H1 (cell line): ENCODE data around the gene PPIH. TPM values are rescaled to one million over a fixed set of nuclear protein-coding genes. Genes with fewer than 3 reads are reported as not detected.

Experiments
- CTCF ChIA-PET: fragments of 300-600 bp; sonication (Branson Sonifier 250); formaldehyde crosslinking; loops from one replicate; lab custom pipeline; 2021; ENCODE audit not compliant: partially characterized antibody; lab: Charles Lee
- POLR2A ChIA-PET: fragments of 300-600 bp; sonication (Branson Sonifier 250); formaldehyde crosslinking; loops from one replicate; lab custom pipeline; 2021; ENCODE audit warnings: inconsistent platforms; ENCODE audit not compliant: partially characterized antibody; lab: Charles Lee
- DNase-seq, 2 experiments: peaks; one replicate each; pipeline versions ENCODE4 v3.0.0 to v3.0.0-alpha.2; 2010 to 2022; ENCODE audit warnings: low spot score in 2 of 2, low read depth in 1 of 2, mixed read lengths in 1 of 2
- FAIRE-seq: peaks from 2 replicates; lab custom pipeline; 2011; peaks lifted over from hg19 to GRCh38; lab: Jason Lieb, UNC
- H2AFZ ChIP-seq: 2 replicates; pipeline ENCODE4 v1.8.1; 2012; ENCODE audit warnings: low read length, inconsistent platforms
- H2AK5ac ChIP-seq: 2 replicates; pipeline ENCODE4 v1.6.1; 2013; ENCODE audit warnings: low read depth, low read length
- H2BK120ac ChIP-seq: replicated peaks from 2 replicates; pipeline ENCODE3; 2013; ENCODE audit warnings: low read depth, low read length, inconsistent platforms
- H2BK12ac ChIP-seq: 2 replicates; pipeline ENCODE4 v1.6.1; 2013; ENCODE audit warnings: low read depth, low read length
- H2BK15ac ChIP-seq: 2 replicates; pipeline ENCODE4 v1.6.1; 2013; ENCODE audit warnings: low read length
- H2BK20ac ChIP-seq: 2 replicates; pipeline ENCODE4 v1.6.1; 2013; ENCODE audit warnings: low read length
- H2BK5ac ChIP-seq: 2 replicates; pipeline ENCODE4 v1.6.1; 2013; ENCODE audit warnings: low read depth, low read length
- H3K14ac ChIP-seq: 2 replicates; pipeline ENCODE4 v1.6.1; 2013; ENCODE audit warnings: inconsistent platforms; ENCODE audit not compliant: insufficient read length
- H3K18ac ChIP-seq: 2 replicates; pipeline ENCODE4 v1.6.1; 2013; ENCODE audit warnings: low read length; ENCODE audit errors: extremely low read depth
- H3K23ac ChIP-seq: 2 replicates; pipeline ENCODE4 v1.6.1; 2013; ENCODE audit warnings: inconsistent platforms; ENCODE audit not compliant: insufficient read length
- H3K23me2 ChIP-seq: 2 replicates; pipeline ENCODE4 v1.6.1; 2013; ENCODE audit warnings: low read depth, low read length
- H3K27ac ChIP-seq: 2 replicates; pipeline ENCODE4 v1.6.1; 2011; ENCODE audit warnings: low read depth, low read length, inconsistent platforms
- H3K27me3 ChIP-seq, 4 experiments: replicated peaks in 1 of 4; 1 replicate in 1 of 4; 2 replicates in 3 of 4; pipeline versions ENCODE4 v1.6.1 to v1.8.1; 2011 to 2013; ENCODE audit warnings: low read length in 3 of 4, mild to moderate bottlenecking in 3 of 4, inconsistent platforms in 2 of 4, mixed read lengths in 2 of 4, moderate library complexity in 1 of 4; ENCODE audit not compliant: control insufficient read depth in 3 of 4, insufficient read depth in 3 of 4; ENCODE audit errors: extremely low read depth in 1 of 4
- H3K36me3 ChIP-seq, 4 experiments: 2 replicates each; pipeline versions ENCODE4 v1.6.1 to v1.8.1; 2011 to 2013; ENCODE audit warnings: mild to moderate bottlenecking in 4 of 4, low read length in 3 of 4, moderate library complexity in 2 of 4, control low read depth in 1 of 4, inconsistent platforms in 1 of 4; ENCODE audit not compliant: insufficient read depth in 4 of 4, control insufficient read depth in 2 of 4
- H3K4ac ChIP-seq: replicated peaks from 2 replicates; pipeline ENCODE3; 2013; ENCODE audit warnings: low read length, low read depth, mixed read lengths, inconsistent platforms; ENCODE audit not compliant: insufficient read length
- H3K4me1 ChIP-seq, 4 experiments: replicated peaks in 1 of 4; 1 replicate in 1 of 4; 2 replicates in 3 of 4; pipeline versions ENCODE4 v1.6.1 to v1.8.1; 2011 to 2013; ENCODE audit warnings: low read length in 3 of 4, inconsistent platforms in 2 of 4, mixed read lengths in 1 of 4; ENCODE audit not compliant: insufficient read depth in 4 of 4, control insufficient read depth in 3 of 4
- H3K4me2 ChIP-seq, 2 experiments: 2 replicates each; pipeline versions ENCODE4 v1.6.1 to v1.8.1; 2011 to 2013; ENCODE audit warnings: low read depth in 2 of 2, low read length in 2 of 2, control low read depth in 1 of 2, inconsistent platforms in 1 of 2, mild to moderate bottlenecking in 1 of 2; ENCODE audit not compliant: insufficient read depth in 1 of 2
- H3K4me3 ChIP-seq, 4 experiments: fragments of 200-600, 300-600 bp in 1 of 4; sonication (generic), shearing (Covaris generic), sonication (Bioruptor Twin) in 1 of 4; 2 replicates each; pipeline versions ENCODE4 v1.5.1 to v1.8.1; 2011 to 2016; ENCODE audit warnings: low read length in 4 of 4, low read depth in 3 of 4, control low read depth in 2 of 4, inconsistent platforms in 2 of 4, mild to moderate bottlenecking in 2 of 4, mixed read lengths in 1 of 4, moderate library complexity in 1 of 4; ENCODE audit not compliant: insufficient read depth in 2 of 4; ENCODE audit errors: extremely low read depth in 1 of 4
- H3K56ac ChIP-seq: replicated peaks from 2 replicates; pipeline ENCODE3; 2013; ENCODE audit warnings: low read depth, mild to moderate bottlenecking, mixed read lengths, low read length, inconsistent platforms; ENCODE audit not compliant: insufficient read length
- H3K79me1 ChIP-seq: 2 replicates; pipeline ENCODE4 v1.6.1; 2013; ENCODE audit warnings: low read depth, low read length, control low read depth
- H3K79me2 ChIP-seq, 2 experiments: 2 replicates each; pipeline versions ENCODE4 v1.6.1 to v1.8.1; 2012 to 2013; ENCODE audit warnings: low read length in 2 of 2, mild to moderate bottlenecking in 2 of 2, inconsistent platforms in 1 of 2; ENCODE audit not compliant: insufficient read depth in 2 of 2, control insufficient read depth in 1 of 2
- H3K9ac ChIP-seq, 4 experiments: replicated peaks in 1 of 4; 1 replicate in 1 of 4; 2 replicates in 3 of 4; pipeline versions ENCODE4 v1.6.1 to v1.8.1; 2011 to 2013; ENCODE audit warnings: low read depth in 3 of 4, low read length in 3 of 4, control low read depth in 2 of 4, mild to moderate bottlenecking in 2 of 4, moderate library complexity in 2 of 4, inconsistent platforms in 1 of 4; ENCODE audit errors: extremely low read depth in 1 of 4
- H3K9me3 ChIP-seq, 2 experiments: 2 replicates each; pipeline versions ENCODE4 v1.6.1 to v1.8.1; 2012 to 2013; ENCODE audit warnings: mild to moderate bottlenecking in 2 of 2, moderate library complexity in 2 of 2, control low read depth in 1 of 2, inconsistent platforms in 1 of 2, low read depth in 1 of 2, low read length in 1 of 2, mixed read lengths in 1 of 2; ENCODE audit not compliant: insufficient read depth in 2 of 2
- H4K20me1 ChIP-seq, 2 experiments: replicated peaks in 1 of 2; 2 replicates each; pipeline versions ENCODE3 to v1.8.1; 2011 to 2013; ENCODE audit warnings: inconsistent platforms in 2 of 2, low read length in 2 of 2, mild to moderate bottlenecking in 1 of 2; ENCODE audit not compliant: insufficient read depth in 2 of 2, control insufficient read depth in 1 of 2
- H4K5ac ChIP-seq: 2 replicates; pipeline ENCODE4 v1.6.1; 2013; ENCODE audit warnings: low read length, low read depth, mixed read lengths, inconsistent platforms; ENCODE audit not compliant: insufficient read length
- H4K8ac ChIP-seq: 2 replicates; pipeline ENCODE4 v1.8.0; 2013; ENCODE audit warnings: mild to moderate bottlenecking, moderate library complexity, low read length, inconsistent platforms; ENCODE audit not compliant: insufficient read depth; ENCODE audit errors: extremely low read depth
- H4K91ac ChIP-seq: replicated peaks from 2 replicates; pipeline ENCODE3; 2013; ENCODE audit warnings: low read length, mixed read lengths, inconsistent platforms; ENCODE audit not compliant: insufficient read length
- BRCA1 ChIP-seq: IDR thresholded peaks from 2 replicates; pipeline ENCODE4 v1.6.1; 2012; ENCODE audit warnings: low read depth, low read length, improper control_type of control experiment
- CHD1 ChIP-seq: IDR thresholded peaks from 2 replicates; pipeline ENCODE4 v1.6.1; 2012; ENCODE audit warnings: low read depth, low read length, improper control_type of control experiment
- MAFK ChIP-seq: IDR thresholded peaks from 2 replicates; pipeline ENCODE4 v1.6.1; 2012; ENCODE audit warnings: low read depth, mild to moderate bottlenecking, improper control_type of control experiment, low read length
- MAX ChIP-seq: IDR thresholded peaks from 2 replicates; pipeline ENCODE4 v1.6.1; 2012; ENCODE audit warnings: inconsistent platforms
- POLR2A ChIP-seq, 2 experiments: IDR thresholded peaks; 1 replicate in 1 of 2; 2 replicates in 1 of 2; pipeline ENCODE4 v1.6.1; 2011; ENCODE audit warnings: low read depth in 2 of 2, low read length in 2 of 2, mild to moderate bottlenecking in 2 of 2; ENCODE audit errors: control extremely low read depth in 1 of 2
- SAP30 ChIP-seq: fragments of 300-600 bp; sonication (generic); IDR thresholded peaks from 2 replicates; pipeline ENCODE4 v1.7.1; 2012; ENCODE audit warnings: low read length, moderate library complexity, mild to moderate bottlenecking, inconsistent platforms; ENCODE audit not compliant: insufficient read depth, insufficient replicate concordance
- SIX5 ChIP-seq: IDR thresholded peaks from 2 replicates; pipeline ENCODE4 v1.6.1; 2011; ENCODE audit warnings: mild to moderate bottlenecking, low read depth, low read length
- TBP ChIP-seq: IDR thresholded peaks from 2 replicates; pipeline ENCODE4 v1.6.1; 2011; ENCODE audit warnings: low read depth, low read length, improper control_type of control experiment
- YY1 ChIP-seq: IDR thresholded peaks from 2 replicates; pipeline ENCODE4 v1.6.1; 2011; ENCODE audit warnings: low read depth, mild to moderate bottlenecking, low read length
- WGBS, 2 experiments: shearing (Covaris generic) in 1 of 2; methylation state at CpG; one replicate each; pipeline versions ENCODE4 v1.1.6 to v1.1.7; 2013 to 2015; ENCODE audit warnings: low lambda C conversion rate in 2 of 2, mixed read lengths in 2 of 2, inconsistent platforms in 1 of 2, low coverage in 1 of 2, missing lambda C conversion rate in 1 of 2; ENCODE audit not compliant: insufficient replicate concordance in 2 of 2, insufficient coverage in 1 of 2, insufficient read length in 1 of 2; ENCODE audit errors: extremely low coverage in 1 of 2, missing lambda C conversion rate in 1 of 2; 5-methylcytosine and 5-hydroxymethylcytosine counted together
- polyA plus RNA-seq, 7 experiments: library from polyadenylated mRNA; depleted of rRNA in 3 of 7; stranded (reverse) in 5 of 7; unstranded in 2 of 7; fragments of >200 nt in 5 of 7; fragments of 200-250 nt in 2 of 7; gene quantifications; 1 replicate in 5 of 7; 2 replicates in 1 of 7; 4 replicates in 1 of 7; pipeline versions ENCODE4 v1.2.1 to v1.2.3, GENCODE V29; 2011 to 2013; ENCODE audit warnings: missing spikeins in 2 of 7, mixed read lengths in 2 of 7
- total RNA-seq: library from RNA; stranded (reverse); fragmentation: NEBNext Ultra II Directional; extraction: Animal tissue kit (Norgen Biotek cat#: 25700); gene quantifications from 2 replicates; pipeline ENCODE4 v1.2.1, GENCODE V29; 2021
- TF ChIP-seq, protein P1 (sequence below): IDR thresholded peaks from 2 replicates; pipeline ENCODE4 v1.6.1; 2011; ENCODE audit warnings: low read depth, mild to moderate bottlenecking, low read length; ENCODE audit not compliant: insufficient read depth

PPIH gene
- total and polyA plus RNA-seq, 2 of the 8 experiments (the other 6 are each of a cell fraction or from before 2014, with no cell fraction given), result 78.1 to 91.5 TPM

- H4K20me1 ChIP-seq, result peaks cover 17 to 21% of the 10 kb centered on the region in 2 experiments
- H4K91ac ChIP-seq, result peak overlapping the region; percentile 5
- no peak overlapping the region for H3K23ac ChIP-seq
- H3K18ac ChIP-seq, result peak overlapping the region; percentile 66; the same call in 1 of the 2 replicates
- no peak overlapping the region for H2BK15ac ChIP-seq
- H2AK5ac ChIP-seq, result peak overlapping the region; percentile 25; the same call in 1 of the 2 replicates
- H3K4ac ChIP-seq, result peak overlapping the region; percentile 17
- FAIRE-seq (no peak), DNase-seq (no peak)
- ChIA-PET CTCF (interaction anchor here (0.6 kb wide), 2 partner anchors 12 to 538 kb away, joined by 4 to 5 read pairs; no protein-coding TSS in a partner anchor), POLR2A (interaction anchor here (0.7 to 7.3 kb wide), 10 partner anchors 10 to 256 kb away, joined by 3 to 94 read pairs (median 20); partner anchors contain the start of gene CLDN19)
- peaks cover 2 to 8% (median 4%) of the 10 kb centered on the region in 4 experiments; a peak in 5 of 7 replicates for H3K4me1 ChIP-seq
- no peak overlapping the region for H2BK12ac ChIP-seq
- H3K79me1 ChIP-seq, result no peaks in the 10 kb centered on the region; the same call in 1 of the 2 replicates
- H2BK120ac ChIP-seq, result no peak overlapping the region
- peaks cover 16% of the 10 kb centered on the region for H3K23me2 ChIP-seq
- no peaks in the 10 kb centered on the region for H3K27me3 ChIP-seq
- peak overlapping the region; percentile 83 to 97 (median 92) for H3K4me3 ChIP-seq
- no peaks in the 10 kb centered on the region for H3K9me3 ChIP-seq
- no peak overlapping the region for H3K14ac ChIP-seq
- H3K27ac ChIP-seq, result peak overlapping the region; percentile 89; the same call in 1 of the 2 replicates
- WGBS, 2 experiments, result 13% methylated on average over 18 of the region's 18 CpGs; no CpG with 5 or more reads in 1 of the 2 experiments
- H3K9ac ChIP-seq, result peak overlapping the region; percentile 90 to 96 (median 92)
- H3K36me3 ChIP-seq, result peaks cover 0 to 28% (median 4%) of the 10 kb centered on the region in 4 experiments; a peak in 6 of 8 replicates
- H2BK5ac ChIP-seq, result peak overlapping the region; percentile 86
- H3K79me2 ChIP-seq, result peaks cover 30 to 53% of the 10 kb centered on the region in 2 experiments
- H4K8ac ChIP-seq, result no peak overlapping the region
- H4K5ac ChIP-seq, result peak overlapping the region; percentile 12
- no peak overlapping the region for H2BK20ac ChIP-seq
- peak overlapping the region; percentile 84 to 100 for H3K4me2 ChIP-seq
- H2AFZ ChIP-seq, result 0 out of 2 replicates have a peak overlapping the region, but pooled peaks have one; percentile 20
- no peak overlapping the region for H3K56ac ChIP-seq
- TF ChIP-seq TBP (peak; percentile 17; the same call in 1 of the 2 replicates), BRCA1 (no peak), MAX (no peak), MAFK (no peak), YY1 (peak; percentile 59; the same call in 1 of the 2 replicates), CHD1 (peak; percentile 64; the same call in 1 of the 2 replicates), SIX5 (no peak), SAP30 (no peak), POLR2A (IDR thresholded peaks at IDR 0.05; ENCODE audit: control extremely low read depth in 1 of 2, low read depth in 2 of 2, low read length in 2 of 2) (peak in 1 of 2 experiments; percentile 12; a peak in 1 of 3 replicates)
- TF ChIP-seq, protein P1, sequence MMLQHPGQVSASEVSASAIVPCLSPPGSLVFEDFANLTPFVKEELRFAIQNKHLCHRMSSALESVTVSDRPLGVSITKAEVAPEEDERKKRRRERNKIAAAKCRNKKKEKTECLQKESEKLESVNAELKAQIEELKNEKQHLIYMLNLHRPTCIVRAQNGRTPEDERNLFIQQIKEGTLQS, result no peak
These were observed 22.9 kb downstream of the PPIH start for GRCh38 chr1:42680921-42681683.
